Uterine smooth muscle cell (primary cell): ENCODE data around the gene NSUN4. TPM values are rescaled to one million over a fixed set of nuclear protein-coding genes. Genes with fewer than 3 reads are reported as not detected.

Source experiments
- total RNA-seq: library from RNA; depleted of rRNA; stranded (reverse); fragments of >200 nt; gene quantifications from 2 replicates; pipeline ENCODE4 v1.2.3, GENCODE V29; 2014

NSUN4 gene
- total RNA-seq, result 13.1 and 17.9 TPM in 2 replicates

DNA sequence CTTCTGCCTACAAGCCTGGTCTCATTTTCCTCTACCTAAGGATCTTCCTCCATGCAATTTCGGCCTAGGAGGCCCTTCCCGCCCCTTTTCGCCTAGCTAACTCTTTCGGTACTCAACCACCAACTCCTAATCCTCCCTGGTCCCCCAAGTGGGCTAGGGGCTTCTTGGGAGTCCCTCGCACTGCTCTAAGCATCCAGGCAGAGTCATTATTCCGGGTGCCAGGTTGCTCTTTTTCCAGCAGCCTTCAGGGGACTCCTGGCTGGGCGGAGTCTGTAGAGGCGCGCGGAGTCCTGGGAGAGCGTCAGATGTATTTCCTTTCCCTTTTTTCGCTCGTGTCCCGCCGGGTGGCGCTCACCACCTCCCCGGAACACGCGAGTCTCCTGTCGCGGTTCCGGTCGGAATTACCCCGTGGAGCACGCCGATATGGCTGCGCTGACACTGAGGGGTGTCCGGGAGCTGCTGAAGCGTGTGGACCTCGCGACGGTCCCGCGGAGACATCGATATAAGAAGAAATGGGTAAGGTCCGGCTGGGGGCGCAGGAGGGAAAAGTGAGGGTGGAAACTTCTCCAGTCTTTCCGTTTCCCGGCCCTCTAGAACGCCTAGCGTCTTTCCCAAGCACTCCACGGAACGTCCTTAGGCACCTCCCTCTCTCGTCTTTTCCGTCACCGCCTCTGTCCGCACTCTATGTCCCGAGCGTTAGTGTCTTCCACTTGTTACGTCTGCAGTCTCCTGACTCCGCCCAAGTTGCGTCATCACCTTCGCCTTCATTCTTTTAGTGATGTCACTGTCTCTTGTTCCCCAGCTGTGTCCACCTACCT lies at the start of gene NSUN4:
TSS of gene NSUN4 (plus strand) at position 404 of the 818 bp plus-strand sequence. CDS start at position 424, 20 bp downstream.

DNA sequence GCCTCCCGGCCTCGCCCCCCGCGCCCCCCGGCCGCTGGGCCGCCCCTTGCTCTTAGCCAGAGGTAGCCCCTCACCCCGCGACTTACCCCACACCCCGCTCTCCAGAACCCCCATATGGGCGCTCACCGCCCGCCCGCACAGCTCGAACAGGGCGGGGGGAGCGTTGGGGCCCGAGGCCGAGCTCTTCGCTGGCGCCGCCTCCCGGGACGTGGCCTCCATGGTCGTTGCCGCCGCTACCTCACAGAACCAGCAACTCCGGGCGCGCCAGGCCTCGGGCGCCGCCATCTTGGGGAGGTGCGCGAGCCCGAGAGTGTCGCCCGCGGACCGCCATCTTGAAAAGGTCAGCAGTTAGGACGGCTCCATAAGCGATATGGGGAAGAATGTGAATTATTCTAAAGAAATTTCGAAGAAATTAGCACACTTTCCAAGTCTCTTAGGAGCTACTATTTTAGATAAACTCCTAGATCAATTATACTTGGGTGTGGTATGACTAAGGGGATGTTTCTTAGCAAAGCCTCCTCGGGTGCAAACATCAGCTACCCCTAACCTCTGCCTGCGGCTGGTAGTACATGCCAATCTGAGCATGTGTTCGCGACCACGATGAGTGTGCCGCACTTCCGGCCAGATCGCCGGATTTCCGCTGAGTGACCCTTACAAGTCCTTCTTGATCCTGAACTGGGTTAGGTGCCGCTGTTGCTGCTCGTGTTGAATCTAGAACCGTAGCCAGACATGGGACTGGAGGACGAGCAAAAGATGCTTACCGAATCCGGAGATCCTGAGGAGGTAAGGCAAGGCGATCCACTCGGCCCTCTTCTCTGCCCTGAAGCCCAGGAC lies 37.4 kb upstream of the NSUN4 start, which contains the start of the genes LRRC41 and UQCRH:
TSS of gene LRRC41 (minus strand) at position 579 of the 834 bp plus-strand sequence. CDS start at position 285, 294 bp downstream.
TSS of gene UQCRH (plus strand) at position 661 of the 834 bp plus-strand sequence. CDS start at position 730, 69 bp downstream.

GRCh38 chr1:46394108-46394871 lies 53.7 kb downstream of the NSUN4 start, which contains the start of gene FAAH:
Gene FAAH, plus strand, starts transcription at chr1:46394317. Its CDS starts 32 bp downstream, at chr1:46394349.

Other genes starting within 250 kb of the NSUN4 start
- gene PIK3R3, start 208.2 kb upstream of the NSUN4 start, total RNA-seq, result 1.4 and 3.9 TPM in 2 replicates
- gene TSPAN1, start 165.7 kb upstream of the NSUN4 start, total RNA-seq, result 0.22 and 0.25 TPM in 2 replicates
- not detected in 2 replicates for gene P3R3URF, start 164.3 kb upstream of the NSUN4 start, total RNA-seq
- gene POMGNT1, start 142.4 kb upstream of the NSUN4 start, total RNA-seq, result 60.0 and 66.7 TPM in 2 replicates
- gene LURAP1, start 137.5 kb upstream of the NSUN4 start, total RNA-seq, result 5.1 and 6.8 TPM in 2 replicates
- 3.6 and 11.1 TPM in 2 replicates for gene RAD54L, start 93.0 kb upstream of the NSUN4 start, total RNA-seq
- 82.4 and 86.3 TPM in 2 replicates for gene LRRC41, start 37.2 kb upstream of the NSUN4 start, total RNA-seq
- gene UQCRH, start 37.1 kb upstream of the NSUN4 start, total RNA-seq, result 508 and 626 TPM in 2 replicates
- gene FAAH, start 53.5 kb downstream of the NSUN4 start, total RNA-seq, result 1.00 and 1.7 TPM in 2 replicates
- gene DMBX1, start 149.0 kb downstream of the NSUN4 start, total RNA-seq, result not detected in 2 replicates
- not detected in 2 replicates for gene KNCN, start 210.8 kb downstream of the NSUN4 start, total RNA-seq